Type B pancreatic cell (in vitro differentiated cells): Measurements from ENCODE around the gene CDKAL1. TPM values are rescaled to one million over a fixed set of nuclear protein-coding genes. Genes with fewer than 3 reads are reported as not detected.
"Not testable (repeated sequence)": the region's sequence is repeated elsewhere in the genome, so short reads cannot be mapped to it uniquely, and the experiment has no call there.

Source experiments
- DNase-seq: peaks from one replicate; pipeline ENCODE4 v3.0.0; 2021; ENCODE audit warnings: mixed read lengths; ENCODE audit not compliant: unreplicated experiment; ENCODE audit errors: extremely low spot score
- H3K27ac Mint-ChIP-seq: 2 replicates; pipeline ENCODE4 v1.8.0; 2021; ENCODE audit warnings: mild to moderate bottlenecking, mixed read lengths
- H3K27me3 Mint-ChIP-seq: 2 replicates; pipeline ENCODE4 v1.8.0; 2021; ENCODE audit warnings: mixed read lengths
- H3K36me3 Mint-ChIP-seq: 2 replicates; pipeline ENCODE4 v1.8.0; 2021; ENCODE audit warnings: mixed read lengths
- H3K4me1 Mint-ChIP-seq: one replicate; pipeline ENCODE4 v1.8.0; 2021; ENCODE audit warnings: mixed read lengths; ENCODE audit not compliant: unreplicated experiment
- H3K4me3 Mint-ChIP-seq: 2 replicates; pipeline ENCODE4 v1.8.0; 2021; ENCODE audit warnings: mild to moderate bottlenecking, mixed read lengths
- H3K9me3 Mint-ChIP-seq: 2 replicates; pipeline ENCODE4 v1.8.0; 2021; ENCODE audit warnings: mixed read lengths
- CTCF ChIP-seq: fragments of 200-600 bp; sonication (generic); conservative IDR thresholded peaks from 2 replicates; pipeline ENCODE4 v1.5.0; 2021; ENCODE audit warnings: antibody characterized with exemption, mild to moderate bottlenecking
- total RNA-seq: library from RNA; stranded (reverse); gene quantifications from 2 replicates; pipeline ENCODE4 v1.2.1, GENCODE V29; 2021; ENCODE audit warnings: low replicate concordance

CDKAL1 gene
- total RNA-seq, 1 donor from 2014 or later, result 21.0 TPM

- no peak for TF ChIP-seq CTCF
- H3K27me3 Mint-ChIP-seq, result no peaks in the 10 kb centered on the region
- peaks cover 6% of the 10 kb centered on the region for H3K9me3 Mint-ChIP-seq
- H3K36me3 Mint-ChIP-seq, result peaks cover 13% of the 10 kb centered on the region
- H3K4me3 Mint-ChIP-seq, result no peak overlapping the region
- peaks cover 5% of the 10 kb centered on the region for H3K4me1 Mint-ChIP-seq
- DNase-seq, result no peak
- no peak overlapping the region for H3K27ac Mint-ChIP-seq
Observed at GRCh38 chr6:20640181-20640580, 105.9 kb downstream of the CDKAL1 start.

DNA sequence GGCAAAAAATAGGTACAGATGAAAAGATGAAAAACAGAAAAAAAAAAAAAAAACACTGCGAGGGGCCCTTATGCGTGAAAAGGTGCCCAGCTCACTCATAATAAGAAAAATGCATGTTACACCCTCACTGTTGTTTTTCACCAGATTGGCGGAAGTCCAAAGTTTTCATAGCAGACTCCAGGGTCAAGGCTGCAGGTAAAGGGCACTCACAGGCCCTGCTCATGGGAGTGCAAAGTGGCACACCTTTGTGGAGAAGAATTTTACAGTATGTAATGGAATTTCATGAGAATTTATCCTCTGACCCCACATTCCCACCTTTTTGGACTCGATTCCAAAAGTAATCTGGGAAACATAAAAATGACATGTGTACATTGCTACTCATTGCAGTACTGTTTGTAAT, 108.2 kb downstream of the CDKAL1 start:
- Mint-ChIP-seq H3K4me3 (no peak overlapping the region), H3K27me3 (no peaks in the 10 kb centered on the region), H3K36me3 (peaks cover 7% of the 10 kb centered on the region), H3K9me3 (peaks cover 6% of the 10 kb centered on the region), H3K4me1 (peaks cover 5% of the 10 kb centered on the region), H3K27ac (no peak overlapping the region)
- TF ChIP-seq CTCF, result no peak
- no peak for DNase-seq

GRCh38 chr6:20644667-20645370, 110.6 kb downstream of the CDKAL1 start:
- no peak overlapping the region for H3K27ac Mint-ChIP-seq
- peaks cover 5% of the 10 kb centered on the region for H3K4me1 Mint-ChIP-seq
- H3K9me3 Mint-ChIP-seq, result peaks cover 6% of the 10 kb centered on the region
- no peak overlapping the region for H3K4me3 Mint-ChIP-seq
- TF ChIP-seq CTCF, result no peak
- DNase-seq, result no peak
- H3K27me3 Mint-ChIP-seq, result no peaks in the 10 kb centered on the region
- peaks cover 9% of the 10 kb centered on the region for H3K36me3 Mint-ChIP-seq

GRCh38 chr6:20645572-20645971, 111.3 kb downstream of the CDKAL1 start:
- not testable (repeated sequence) for H3K27me3 Mint-ChIP-seq, H3K4me1 Mint-ChIP-seq, H3K4me3 Mint-ChIP-seq, H3K27ac Mint-ChIP-seq, DNase-seq, H3K9me3 Mint-ChIP-seq, H3K36me3 Mint-ChIP-seq

DNA sequence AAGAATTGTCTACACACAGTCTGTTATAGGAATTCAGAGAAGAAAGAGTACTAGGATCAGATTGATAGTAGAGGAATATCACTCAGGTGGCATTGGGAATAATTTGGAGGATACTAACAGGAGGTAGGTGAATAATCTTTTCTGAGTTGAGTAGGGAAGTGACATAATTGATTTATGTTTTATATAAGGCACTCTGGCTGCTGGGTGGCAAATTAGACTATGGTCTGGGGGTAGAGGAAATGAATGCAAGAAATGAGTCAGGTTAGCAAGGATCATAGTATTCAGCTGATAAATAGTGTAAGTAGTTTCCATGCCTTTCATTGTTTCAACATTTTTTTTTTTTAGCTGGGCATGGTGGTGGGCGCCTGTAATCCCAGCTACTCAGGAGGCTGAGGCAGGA, 113.3 kb downstream of the CDKAL1 start:
- no peak for DNase-seq
- no peaks in the 10 kb centered on the region for H3K9me3 Mint-ChIP-seq
- no peak overlapping the region for H3K27ac Mint-ChIP-seq
- TF ChIP-seq CTCF, result no peak
- no peak overlapping the region for H3K4me3 Mint-ChIP-seq
- H3K4me1 Mint-ChIP-seq, result no peaks in the 10 kb centered on the region
- no peaks in the 10 kb centered on the region for H3K27me3 Mint-ChIP-seq
- peaks cover 11% of the 10 kb centered on the region for H3K36me3 Mint-ChIP-seq

DNA sequence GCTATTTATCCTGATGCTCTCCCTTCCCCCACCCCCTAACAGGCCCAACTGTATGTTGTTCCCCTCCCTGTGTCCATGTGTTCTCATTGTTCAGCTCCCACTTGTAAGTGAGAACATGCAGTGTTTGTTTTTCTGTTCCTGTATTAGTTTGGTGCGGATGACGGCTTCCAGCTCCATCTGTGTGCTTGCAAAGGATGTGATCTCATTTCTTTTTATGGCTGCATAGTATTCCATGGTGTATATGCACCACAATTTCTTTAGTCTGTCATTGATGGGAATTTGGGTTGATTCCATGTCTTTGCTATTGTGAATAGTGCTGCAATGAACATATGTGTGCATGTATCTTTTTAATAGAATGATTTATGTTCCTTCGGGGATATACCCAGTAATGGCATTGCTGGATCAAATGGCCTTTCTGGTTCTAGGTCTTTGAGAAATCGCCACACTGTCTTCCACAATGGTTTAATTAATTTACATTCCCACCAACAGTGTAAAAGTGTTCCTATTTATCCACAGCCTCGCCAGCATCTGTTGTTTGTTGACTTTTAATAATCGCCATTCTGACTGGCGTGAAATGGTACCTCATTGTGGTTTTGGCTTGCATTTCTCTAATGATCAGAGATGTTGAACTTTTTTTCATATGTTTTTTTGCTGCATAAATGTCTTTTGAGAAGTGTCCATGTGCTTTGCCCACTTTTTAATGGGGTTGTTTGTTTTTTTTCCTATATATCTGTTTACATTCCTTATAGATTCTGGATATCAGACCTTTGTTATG, 115.6 kb downstream of the CDKAL1 start:
- not testable (repeated sequence) for H3K27me3 Mint-ChIP-seq, DNase-seq, H3K27ac Mint-ChIP-seq, H3K4me3 Mint-ChIP-seq, H3K9me3 Mint-ChIP-seq, H3K4me1 Mint-ChIP-seq
- peaks cover 19% of the 10 kb centered on the region for H3K36me3 Mint-ChIP-seq
